Testis (tissue), 2 donors: ENCODE results near the gene KCNJ1.

Experiments
- POLR2A ChIP-seq: fragments of 450-650 bp; IDR thresholded peaks from one replicate; pipeline ENCODE4 v1.6.1; 2017; ENCODE audit warnings: antibody characterized with exemption, mild to moderate bottlenecking, moderate library complexity
- TF ChIP-seq, protein P1 (sequence below), 3 experiments: fragments of 450-650 bp in 2 of 3; fragments of 200-600 bp in 1 of 3; sonication (generic) in 1 of 3; IDR thresholded peaks; one replicate each; pipeline ENCODE4 v1.5.1; 2016 to 2019; ENCODE audit warnings: antibody characterized with exemption in 3 of 3, mild to moderate bottlenecking in 2 of 3, moderate library complexity in 1 of 3

- TF ChIP-seq POLR2A, result no peak
- TF ChIP-seq, protein P1, sequence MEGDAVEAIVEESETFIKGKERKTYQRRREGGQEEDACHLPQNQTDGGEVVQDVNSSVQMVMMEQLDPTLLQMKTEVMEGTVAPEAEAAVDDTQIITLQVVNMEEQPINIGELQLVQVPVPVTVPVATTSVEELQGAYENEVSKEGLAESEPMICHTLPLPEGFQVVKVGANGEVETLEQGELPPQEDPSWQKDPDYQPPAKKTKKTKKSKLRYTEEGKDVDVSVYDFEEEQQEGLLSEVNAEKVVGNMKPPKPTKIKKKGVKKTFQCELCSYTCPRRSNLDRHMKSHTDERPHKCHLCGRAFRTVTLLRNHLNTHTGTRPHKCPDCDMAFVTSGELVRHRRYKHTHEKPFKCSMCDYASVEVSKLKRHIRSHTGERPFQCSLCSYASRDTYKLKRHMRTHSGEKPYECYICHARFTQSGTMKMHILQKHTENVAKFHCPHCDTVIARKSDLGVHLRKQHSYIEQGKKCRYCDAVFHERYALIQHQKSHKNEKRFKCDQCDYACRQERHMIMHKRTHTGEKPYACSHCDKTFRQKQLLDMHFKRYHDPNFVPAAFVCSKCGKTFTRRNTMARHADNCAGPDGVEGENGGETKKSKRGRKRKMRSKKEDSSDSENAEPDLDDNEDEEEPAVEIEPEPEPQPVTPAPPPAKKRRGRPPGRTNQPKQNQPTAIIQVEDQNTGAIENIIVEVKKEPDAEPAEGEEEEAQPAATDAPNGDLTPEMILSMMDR (IDR thresholded peaks at IDR 0.05), result no peak
Observed at GRCh38 chr11:128910576-128910975, 43.5 kb upstream of the KCNJ1 start.
